ENCODE data around the gene ANKRD44.

- TF ChIP-seq CTCF (IDR thresholded peaks at IDR 0.05) (no peak), REST (IDR thresholded peaks at IDR 0.05; ENCODE audit: insufficient read depth in 1 of 2, low read depth in 2 of 2, low read length in 1 of 2) (no peak)
Observed at GRCh38 chr2:197340591-197340990, 30.0 kb upstream of the ANKRD44 start.
